Fibroblast of skin of back (primary cell): ENCODE measurements around the gene CTXN2.

Experiments used
- DNase-seq: peaks from one replicate; pipeline ENCODE4 v3.0.0-alpha.2; 2013

The CTXN2 gene

GRCh38 chr15:48222627-48223026 lies 31.2 kb downstream of the CTXN2 start:
- no peak for DNase-seq

GRCh38 chr15:48225771-48226170 lies 34.3 kb downstream of the CTXN2 start:
- DNase-seq, result no peak

GRCh38 chr15:48230498-48230897 lies 39.0 kb downstream of the CTXN2 start:
- DNase-seq, result no peak

GRCh38 chr15:48233246-48233645 lies 41.8 kb downstream of the CTXN2 start:
- no peak for DNase-seq

- no peak for DNase-seq
These were observed 47.9 kb downstream of the CTXN2 start for GRCh38 chr15:48239334-48239733.

GRCh38 chr15:48242015-48242414 lies 50.5 kb downstream of the CTXN2 start:
- DNase-seq, result no peak

- no peak for DNase-seq
These were observed 51.1 kb downstream of the CTXN2 start for GRCh38 chr15:48242535-48242934.

GRCh38 chr15:48244921-48245320 lies 53.5 kb downstream of the CTXN2 start:
- DNase-seq, result no peak

- no peak for DNase-seq
These were observed 56.9 kb downstream of the CTXN2 start for GRCh38 chr15:48248414-48248813.

GRCh38 chr15:48250640-48251076 lies 59.2 kb downstream of the CTXN2 start:
- peak; percentile 75 for DNase-seq

- no peak for DNase-seq
These were observed 61.7 kb downstream of the CTXN2 start for GRCh38 chr15:48253172-48253571.
